ENCODE measurements around the gene MYF5. TPM values are rescaled to one million over a fixed set of nuclear protein-coding genes. Genes with fewer than 3 reads are reported as not detected.

Gene MYF5
- total RNA-seq, 1 experiment from 2014 or later: not detected

DNA sequence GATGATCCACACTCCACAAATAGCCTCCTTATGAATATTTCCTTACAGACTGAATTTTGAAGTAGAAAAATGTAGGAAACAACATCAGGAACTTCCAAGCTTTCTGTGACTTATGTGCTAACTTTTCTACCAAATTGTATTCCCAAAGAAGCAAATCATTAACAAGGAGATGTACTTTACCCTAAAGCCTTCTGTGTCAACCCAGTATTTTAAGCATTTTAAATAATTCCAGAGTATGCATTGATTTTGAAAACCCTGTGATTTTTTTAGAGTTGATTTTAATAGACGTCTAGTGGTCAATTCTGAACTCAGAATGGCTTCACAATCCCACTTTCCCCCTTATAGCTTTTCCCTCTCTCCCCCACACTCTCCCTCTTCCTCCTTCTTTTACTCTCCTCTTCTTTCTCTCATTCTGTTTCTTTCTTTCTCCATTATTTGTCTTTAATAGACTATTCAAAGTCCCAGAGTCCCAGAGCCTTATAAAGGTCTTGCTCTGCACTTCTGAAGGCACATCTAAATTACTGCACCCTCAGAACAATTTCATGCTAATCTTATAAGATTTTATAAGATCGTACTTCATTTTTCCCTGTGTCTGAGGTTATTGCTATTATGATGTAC is 19.3 kb upstream of the MYF5 start (continued):
- TF ChIP-seq MLX (CRISPR knock-in tag; IDR thresholded peaks at IDR 0.05): no peak
- TF ChIP-seq ZNF281 (CRISPR knock-in tag; IDR thresholded peaks at IDR 0.05): no peak

- Mint-ChIP-seq H3K4me1 (peaks cover 9% of the 10 kb centered on the region), H3K4me3 (no peak overlapping the region), H3K27me3 (ENCODE audit: low read depth) (peaks cover 9% of the 10 kb centered on the region), H3K9me3 (no peaks in the 10 kb centered on the region), H3K36me3 (no peaks in the 10 kb centered on the region), H3K27ac (no peak overlapping the region)
- no peak for DNase-seq (ENCODE audit: low spot score)
- POLR2A ChIA-PET: no interaction called here
- no peak for ATAC-seq
- CTCF ChIA-PET: interaction anchor here (1.8 kb wide), 1 partner anchor 12 kb away, joined by 5 read pairs; no protein-coding TSS in a partner anchor
- no peak for TF ChIP-seq PRDM15 (CRISPR knock-in tag; IDR thresholded peaks at IDR 0.05)
- TF ChIP-seq JUN (CRISPR knock-in tag; IDR thresholded peaks at IDR 0.05): no peak
- no peak for TF ChIP-seq TCF7 (CRISPR knock-in tag; IDR thresholded peaks at IDR 0.05; ENCODE audit: low read depth)
- no peak for TF ChIP-seq ZNF317 (CRISPR knock-in tag; IDR thresholded peaks at IDR 0.05; ENCODE audit: borderline replicate concordance, low read depth)
- no peak for TF ChIP-seq ESRRA (CRISPR knock-in tag; IDR thresholded peaks at IDR 0.05; ENCODE audit: borderline replicate concordance)
- no peak for TF ChIP-seq ZNF423 (CRISPR knock-in tag; IDR thresholded peaks at IDR 0.05)
- TF ChIP-seq, protein P1, sequence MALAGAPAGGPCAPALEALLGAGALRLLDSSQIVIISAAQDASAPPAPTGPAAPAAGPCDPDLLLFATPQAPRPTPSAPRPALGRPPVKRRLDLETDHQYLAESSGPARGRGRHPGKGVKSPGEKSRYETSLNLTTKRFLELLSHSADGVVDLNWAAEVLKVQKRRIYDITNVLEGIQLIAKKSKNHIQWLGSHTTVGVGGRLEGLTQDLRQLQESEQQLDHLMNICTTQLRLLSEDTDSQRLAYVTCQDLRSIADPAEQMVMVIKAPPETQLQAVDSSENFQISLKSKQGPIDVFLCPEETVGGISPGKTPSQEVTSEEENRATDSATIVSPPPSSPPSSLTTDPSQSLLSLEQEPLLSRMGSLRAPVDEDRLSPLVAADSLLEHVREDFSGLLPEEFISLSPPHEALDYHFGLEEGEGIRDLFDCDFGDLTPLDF (CRISPR knock-in tag; IDR thresholded peaks at IDR 0.05): no peak
- no peak for TF ChIP-seq ZNF138 (CRISPR knock-in tag; conservative IDR thresholded peaks at IDR 0.05)
- no peak for TF ChIP-seq ZNF281 (CRISPR knock-in tag; IDR thresholded peaks at IDR 0.05)
- TF ChIP-seq, protein P2, sequence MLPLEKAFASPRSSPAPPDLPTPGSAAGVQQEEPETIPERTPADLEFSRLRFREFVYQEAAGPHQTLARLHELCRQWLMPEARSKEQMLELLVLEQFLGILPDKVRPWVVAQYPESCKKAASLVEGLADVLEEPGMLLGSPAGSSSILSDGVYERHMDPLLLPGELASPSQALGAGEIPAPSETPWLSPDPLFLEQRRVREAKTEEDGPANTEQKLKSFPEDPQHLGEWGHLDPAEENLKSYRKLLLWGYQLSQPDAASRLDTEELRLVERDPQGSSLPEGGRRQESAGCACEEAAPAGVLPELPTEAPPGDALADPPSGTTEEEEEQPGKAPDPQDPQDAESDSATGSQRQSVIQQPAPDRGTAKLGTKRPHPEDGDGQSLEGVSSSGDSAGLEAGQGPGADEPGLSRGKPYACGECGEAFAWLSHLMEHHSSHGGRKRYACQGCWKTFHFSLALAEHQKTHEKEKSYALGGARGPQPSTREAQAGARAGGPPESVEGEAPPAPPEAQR (CRISPR knock-in tag; IDR thresholded peaks at IDR 0.05): no peak
- TF ChIP-seq MYBL2 (CRISPR knock-in tag; IDR thresholded peaks at IDR 0.05): no peak
- TF ChIP-seq, protein P3, sequence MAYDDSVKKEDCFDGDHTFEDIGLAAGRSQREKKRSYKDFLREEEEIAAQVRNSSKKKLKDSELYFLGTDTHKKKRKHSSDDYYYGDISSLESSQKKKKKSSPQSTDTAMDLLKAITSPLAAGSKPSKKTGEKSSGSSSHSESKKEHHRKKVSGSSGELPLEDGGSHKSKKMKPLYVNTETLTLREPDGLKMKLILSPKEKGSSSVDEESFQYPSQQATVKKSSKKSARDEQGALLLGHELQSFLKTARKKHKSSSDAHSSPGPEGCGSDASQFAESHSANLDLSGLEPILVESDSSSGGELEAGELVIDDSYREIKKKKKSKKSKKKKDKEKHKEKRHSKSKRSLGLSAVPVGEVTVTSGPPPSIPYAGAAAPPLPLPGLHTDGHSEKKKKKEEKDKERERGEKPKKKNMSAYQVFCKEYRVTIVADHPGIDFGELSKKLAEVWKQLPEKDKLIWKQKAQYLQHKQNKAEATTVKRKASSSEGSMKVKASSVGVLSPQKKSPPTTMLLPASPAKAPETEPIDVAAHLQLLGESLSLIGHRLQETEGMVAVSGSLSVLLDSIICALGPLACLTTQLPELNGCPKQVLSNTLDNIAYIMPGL (CRISPR knock-in tag; IDR thresholded peaks at IDR 0.05): no peak
- no peak for TF ChIP-seq GTF2I (CRISPR knock-in tag; conservative IDR thresholded peaks at IDR 0.05)
- TF ChIP-seq, protein P4, sequence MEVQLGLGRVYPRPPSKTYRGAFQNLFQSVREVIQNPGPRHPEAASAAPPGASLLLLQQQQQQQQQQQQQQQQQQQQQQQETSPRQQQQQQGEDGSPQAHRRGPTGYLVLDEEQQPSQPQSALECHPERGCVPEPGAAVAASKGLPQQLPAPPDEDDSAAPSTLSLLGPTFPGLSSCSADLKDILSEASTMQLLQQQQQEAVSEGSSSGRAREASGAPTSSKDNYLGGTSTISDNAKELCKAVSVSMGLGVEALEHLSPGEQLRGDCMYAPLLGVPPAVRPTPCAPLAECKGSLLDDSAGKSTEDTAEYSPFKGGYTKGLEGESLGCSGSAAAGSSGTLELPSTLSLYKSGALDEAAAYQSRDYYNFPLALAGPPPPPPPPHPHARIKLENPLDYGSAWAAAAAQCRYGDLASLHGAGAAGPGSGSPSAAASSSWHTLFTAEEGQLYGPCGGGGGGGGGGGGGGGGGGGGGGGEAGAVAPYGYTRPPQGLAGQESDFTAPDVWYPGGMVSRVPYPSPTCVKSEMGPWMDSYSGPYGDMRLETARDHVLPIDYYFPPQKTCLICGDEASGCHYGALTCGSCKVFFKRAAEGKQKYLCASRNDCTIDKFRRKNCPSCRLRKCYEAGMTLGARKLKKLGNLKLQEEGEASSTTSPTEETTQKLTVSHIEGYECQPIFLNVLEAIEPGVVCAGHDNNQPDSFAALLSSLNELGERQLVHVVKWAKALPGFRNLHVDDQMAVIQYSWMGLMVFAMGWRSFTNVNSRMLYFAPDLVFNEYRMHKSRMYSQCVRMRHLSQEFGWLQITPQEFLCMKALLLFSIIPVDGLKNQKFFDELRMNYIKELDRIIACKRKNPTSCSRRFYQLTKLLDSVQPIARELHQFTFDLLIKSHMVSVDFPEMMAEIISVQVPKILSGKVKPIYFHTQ (CRISPR knock-in tag; IDR thresholded peaks at IDR 0.05): no peak
- TF ChIP-seq ZMAT4 (CRISPR knock-in tag; IDR thresholded peaks at IDR 0.05): no peak
Observed at GRCh38 chr12:80698256-80698655, 18.5 kb upstream of the MYF5 start.
